Measurements from ENCODE around the gene CAPZB. TPM values are rescaled to one million over a fixed set of nuclear protein-coding genes. Genes with fewer than 3 reads are reported as not detected.

Gene CAPZB
- 491 TPM for total RNA-seq (2021; ENCODE audit: unreplicated experiment)
- polyA plus RNA-seq (2012; ENCODE audit: insufficient read length) = 494 TPM
- percentile 97 among the genes with signal in this experiment for Bru-seq, nascent RNA
- BruChase-seq, experiment 1, labeled RNA remaining after a 2-hour chase = percentile 90 among the genes with signal in this experiment
- BruChase-seq, experiment 2, labeled RNA remaining after a 6-hour chase = percentile 91 among the genes with signal in this experiment
- long read RNA-seq, transcript CAPZB-208 (5 exons, 660 nt) = minor isoform, 5 of 429 reads
- long read RNA-seq, transcript CAPZB-201 (9 exons, 858 nt) = major isoform, 244 of 429 reads
- long read RNA-seq, partial matches to known transcripts = 18 of 429 reads
- long read RNA-seq, other reads (novel, unspliced or antisense) = 154 of 429 reads

DNA sequence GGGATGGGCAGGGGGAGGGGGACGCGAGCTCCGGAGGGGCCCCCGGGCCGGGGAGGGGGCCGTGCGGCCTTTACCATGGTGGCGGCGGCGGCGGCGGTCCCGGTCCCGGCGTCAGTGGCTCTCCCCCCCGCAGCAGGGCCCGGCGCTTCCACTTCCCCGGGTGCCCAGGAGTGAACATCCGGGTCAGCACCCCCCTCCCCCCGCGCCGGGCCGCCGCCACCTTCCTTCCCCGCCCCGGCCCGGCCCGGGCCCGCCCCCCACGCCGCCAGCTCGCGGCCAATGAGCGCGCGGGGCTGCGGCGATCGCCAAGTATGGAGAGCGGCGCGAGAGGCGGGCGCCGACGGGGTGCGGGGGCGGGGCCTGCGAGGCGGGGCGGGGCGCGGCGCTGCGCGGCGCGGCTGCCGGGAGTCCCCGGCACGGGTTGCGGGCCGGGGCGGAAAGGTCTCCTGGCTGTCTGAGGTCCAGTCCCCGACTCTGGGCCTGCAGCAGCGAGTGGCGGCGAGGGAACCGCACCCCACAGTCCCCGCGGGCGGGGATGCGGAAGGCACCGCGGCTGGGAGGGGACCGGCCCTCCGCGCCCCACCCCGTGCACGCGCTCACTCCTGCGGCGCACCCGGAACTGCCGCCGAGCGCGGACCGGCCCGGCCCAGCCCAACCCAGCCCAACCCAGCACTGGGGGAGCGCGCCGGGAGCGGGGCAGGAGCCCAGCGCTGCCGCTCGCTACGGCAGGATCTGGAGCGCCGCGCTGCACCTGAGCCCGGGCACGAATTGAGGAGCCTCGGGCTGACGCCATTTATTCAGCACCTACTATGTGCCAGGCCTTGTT lies at the start of gene CAPZB:
CAPZB (minus strand) TSS at position 178 of the 826 bp plus-strand sequence; CDS start at position 77, 101 bp downstream.
- intact Hi-C loops (cut with micrococcal nuclease; ENCODE audit: unreplicated experiment) = loop anchor here (10.0 kb wide), 1 partner anchor 109 kb away; a partner anchor contains a TSS
- peak within 1 kb of the TSS; percentile 88 to 95 for H3K4me3 ChIP-seq (ENCODE audit: low read depth in 2 of 2, low read length in 2 of 2)
- no TSS peak for BruUV-seq (replicated peaks)
- H3K27ac ChIP-seq (ENCODE audit: low read length) = peak within 1 kb of the TSS; percentile 96
- TF ChIP-seq CTCF (IDR thresholded peaks at IDR 0.05) (no peak), TCF7L2 (IDR thresholded peaks at IDR 0.05; ENCODE audit: low read depth, low read length) (0 out of 2 replicates have a peak, but pooled peaks have one; percentile 31), POLR2AphosphoS5 (IDR thresholded peaks at IDR 0.05; ENCODE audit: low read depth, low read length) (peak; percentile 61; the same call in 1 of the 2 replicates), SIN3A (IDR thresholded peaks at IDR 0.05; ENCODE audit: borderline replicate concordance, insufficient read depth, low read depth, low read length) (peak; percentile 73; the same call in 1 of the 2 replicates)
- TF ChIP-seq, protein P1, sequence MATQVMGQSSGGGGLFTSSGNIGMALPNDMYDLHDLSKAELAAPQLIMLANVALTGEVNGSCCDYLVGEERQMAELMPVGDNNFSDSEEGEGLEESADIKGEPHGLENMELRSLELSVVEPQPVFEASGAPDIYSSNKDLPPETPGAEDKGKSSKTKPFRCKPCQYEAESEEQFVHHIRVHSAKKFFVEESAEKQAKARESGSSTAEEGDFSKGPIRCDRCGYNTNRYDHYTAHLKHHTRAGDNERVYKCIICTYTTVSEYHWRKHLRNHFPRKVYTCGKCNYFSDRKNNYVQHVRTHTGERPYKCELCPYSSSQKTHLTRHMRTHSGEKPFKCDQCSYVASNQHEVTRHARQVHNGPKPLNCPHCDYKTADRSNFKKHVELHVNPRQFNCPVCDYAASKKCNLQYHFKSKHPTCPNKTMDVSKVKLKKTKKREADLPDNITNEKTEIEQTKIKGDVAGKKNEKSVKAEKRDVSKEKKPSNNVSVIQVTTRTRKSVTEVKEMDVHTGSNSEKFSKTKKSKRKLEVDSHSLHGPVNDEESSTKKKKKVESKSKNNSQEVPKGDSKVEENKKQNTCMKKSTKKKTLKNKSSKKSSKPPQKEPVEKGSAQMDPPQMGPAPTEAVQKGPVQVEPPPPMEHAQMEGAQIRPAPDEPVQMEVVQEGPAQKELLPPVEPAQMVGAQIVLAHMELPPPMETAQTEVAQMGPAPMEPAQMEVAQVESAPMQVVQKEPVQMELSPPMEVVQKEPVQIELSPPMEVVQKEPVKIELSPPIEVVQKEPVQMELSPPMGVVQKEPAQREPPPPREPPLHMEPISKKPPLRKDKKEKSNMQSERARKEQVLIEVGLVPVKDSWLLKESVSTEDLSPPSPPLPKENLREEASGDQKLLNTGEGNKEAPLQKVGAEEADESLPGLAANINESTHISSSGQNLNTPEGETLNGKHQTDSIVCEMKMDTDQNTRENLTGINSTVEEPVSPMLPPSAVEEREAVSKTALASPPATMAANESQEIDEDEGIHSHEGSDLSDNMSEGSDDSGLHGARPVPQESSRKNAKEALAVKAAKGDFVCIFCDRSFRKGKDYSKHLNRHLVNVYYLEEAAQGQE (IDR thresholded peaks at IDR 0.05; ENCODE audit: insufficient read depth in 1 of 2, low read depth in 2 of 2, low read length in 1 of 2) = 0 out of 4 replicates have a peak, but pooled peaks of 1 of the 2 experiments have one; percentile 29
- H3K9me3 ChIP-seq (ENCODE audit: control insufficient read depth, insufficient read depth, low read depth, low read length) = no peaks in the 10 kb centered on the region
- ChIA-PET POLR2A (interaction anchor here (0.5 to 1.1 kb wide), 5 partner anchors 34 to 112 kb away, joined by 3 to 13 read pairs (median 6); no protein-coding TSS in a partner anchor), CTCF (no interaction called here)
- in situ Hi-C loops (cut with HindIII; ENCODE audit: low pct_unique_long_range_greater_than_20kb, low sequenced_read_pairs) = no loop called here
- ATAC-seq = peak; percentile 92
- H3K36me3 ChIP-seq (ENCODE audit: control insufficient read depth, insufficient read depth, low read length) = no peaks in the 10 kb centered on the region; the same call in none of the 2 replicates
- H3K27me3 ChIP-seq (ENCODE audit: control insufficient read depth, insufficient read depth, low read length) = no peaks in the 10 kb centered on the region
- DNase-seq (ENCODE audit: low read depth, low spot score) = no peak
- peaks cover 48% of the 10 kb centered on the region for H3K4me1 ChIP-seq (ENCODE audit: control insufficient read depth, insufficient read depth, low read length)

- Histone ChIP-seq H3K27me3 (ENCODE audit: control insufficient read depth, insufficient read depth, low read length) (no peaks in the 10 kb centered on the region), H3K4me1 (ENCODE audit: control insufficient read depth, insufficient read depth, low read length) (no peaks in the 10 kb centered on the region), H3K27ac (ENCODE audit: low read length) (no peak overlapping the region), H3K9me3 (ENCODE audit: control insufficient read depth, insufficient read depth, low read depth, low read length) (no peaks in the 10 kb centered on the region), H3K36me3 (ENCODE audit: control insufficient read depth, insufficient read depth, low read length) (no peaks in the 10 kb centered on the region), H3K4me3 (ENCODE audit: low read depth in 2 of 2, low read length in 2 of 2) (no peak overlapping the region)
- no TSS peak for BruUV-seq (replicated peaks)
- ATAC-seq (0 out of 2 replicates have a peak, but pooled peaks have one; percentile 17), DNase-seq (ENCODE audit: low read depth, low spot score) (no peak)
- ChIA-PET POLR2A (no interaction called here), CTCF (no interaction called here)
- in situ Hi-C loops (cut with HindIII; ENCODE audit: low pct_unique_long_range_greater_than_20kb, low sequenced_read_pairs) (no loop called here), intact Hi-C loops (cut with micrococcal nuclease; ENCODE audit: unreplicated experiment) (no loop called here)
- TF ChIP-seq, protein P1 (IDR thresholded peaks at IDR 0.05; ENCODE audit: insufficient read depth in 1 of 2, low read depth in 2 of 2, low read length in 1 of 2) = no peak
- TF ChIP-seq POLR2AphosphoS5 (IDR thresholded peaks at IDR 0.05; ENCODE audit: low read depth, low read length) (no peak), TCF7L2 (IDR thresholded peaks at IDR 0.05; ENCODE audit: low read depth, low read length) (no peak), CTCF (IDR thresholded peaks at IDR 0.05) (no peak), SIN3A (IDR thresholded peaks at IDR 0.05; ENCODE audit: borderline replicate concordance, insufficient read depth, low read depth, low read length) (no peak)
These were observed 48.9 kb upstream of the CAPZB start for GRCh38 chr1:19534281-19534680.
